Esophagus squamous epithelium (tissue), 4 donors: ENCODE data around the gene ESRRA.

Experiments used
- CTCF ChIP-seq, 6 experiments: fragments of 450-650 bp in 4 of 6; fragments of 200-600 bp in 2 of 6; sonication (generic) in 2 of 6; IDR thresholded peaks; one replicate each; pipeline ENCODE4 v1.5.1; 2016 to 2019; ENCODE audit warnings: antibody characterized with exemption in 6 of 6, mild to moderate bottlenecking in 4 of 6, moderate library complexity in 4 of 6
- POLR2A ChIP-seq, 4 donors: fragments of 450-650 bp; IDR thresholded peaks; one replicate each; pipeline ENCODE4 v1.6.1; 2017; ENCODE audit warnings: antibody characterized with exemption in 4 of 4, mild to moderate bottlenecking in 4 of 4, moderate library complexity in 3 of 4

GRCh38 chr11:64263947-64264317 lies 41.4 kb upstream of the ESRRA start:
- TF ChIP-seq CTCF (IDR thresholded peaks at IDR 0.05) (no peak), POLR2A (IDR thresholded peaks at IDR 0.05) (no peak)
